ENCODE data around the gene MYOF.

DNA sequence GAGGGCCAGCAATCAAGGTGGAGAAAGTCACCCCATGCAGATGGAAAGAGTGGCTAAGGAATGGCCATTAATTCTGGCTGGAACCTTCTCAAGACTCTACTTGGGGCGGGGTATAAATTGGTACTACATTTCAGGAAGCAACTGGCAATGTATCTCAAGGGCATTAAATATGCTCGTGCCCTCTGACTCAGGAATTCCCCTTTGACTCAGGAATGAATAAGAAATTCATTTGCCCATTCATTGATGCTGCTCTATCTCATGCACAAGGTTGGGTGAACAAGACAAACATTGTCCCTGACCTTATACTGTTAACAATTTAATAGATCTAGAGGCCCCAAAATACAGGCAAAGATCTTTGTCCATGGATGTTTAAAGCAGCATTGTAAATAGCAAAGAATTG lies 188.1 kb downstream of the MYOF start:
- TF ChIP-seq POLR2AphosphoS5 (IDR thresholded peaks at IDR 0.05): no peak
- no peak for TF ChIP-seq CTCF (IDR thresholded peaks at IDR 0.05)
- TF ChIP-seq POLR2A (IDR thresholded peaks at IDR 0.05): no peak
